Mesenchymal stem cell (in vitro differentiated cells and primary cell): ENCODE results near the gene FBXO42.
A peak's percentile ranks its signal among the peaks of the same experiment; 100 is the strongest.

Source experiments
- DNase-seq: peaks from one replicate; pipeline ENCODE4 v3.0.0-alpha.2; 2013
- H2AFZ ChIP-seq: one replicate; pipeline ENCODE4 v1.6.1; 2013; ENCODE audit warnings: low read depth, mild to moderate bottlenecking, control low read depth, inconsistent platforms, low read length, moderate library complexity
- H2AK5ac ChIP-seq: 2 replicates; pipeline ENCODE4 v1.6.1; 2013; ENCODE audit warnings: low read length, moderate library complexity, mild to moderate bottlenecking, inconsistent platforms; ENCODE audit not compliant: severe bottlenecking
- H2BK120ac ChIP-seq: one replicate; pipeline ENCODE4 v1.6.1; 2013; ENCODE audit warnings: low read depth, mild to moderate bottlenecking, inconsistent platforms, low read length, moderate library complexity
- H2BK12ac ChIP-seq, 2 experiments: one replicate each; pipeline ENCODE4 v1.6.1; 2013; ENCODE audit warnings: inconsistent platforms in 2 of 2, low read length in 2 of 2, mild to moderate bottlenecking in 2 of 2, moderate library complexity in 2 of 2, control low read depth in 1 of 2
- H2BK15ac ChIP-seq: one replicate; pipeline ENCODE4 v1.6.1; 2013; ENCODE audit warnings: mild to moderate bottlenecking, low read depth, inconsistent platforms; ENCODE audit not compliant: poor library complexity, severe bottlenecking
- H2BK5ac ChIP-seq: 2 replicates; pipeline ENCODE4 v1.6.1; 2013; ENCODE audit warnings: low read depth, mild to moderate bottlenecking, low read length, control low read depth, inconsistent platforms; ENCODE audit not compliant: poor library complexity, severe bottlenecking
- H3K14ac ChIP-seq, 2 experiments: one replicate each; pipeline ENCODE4 v1.6.1; 2013; ENCODE audit warnings: inconsistent platforms in 2 of 2, low read length in 2 of 2, control low read depth in 1 of 2, mild to moderate bottlenecking in 1 of 2, moderate library complexity in 1 of 2
- H3K18ac ChIP-seq, 2 experiments: one replicate each; pipeline ENCODE4 v1.6.1; 2013; ENCODE audit warnings: inconsistent platforms in 2 of 2, low read length in 2 of 2, control low read depth in 1 of 2, low read depth in 1 of 2, mild to moderate bottlenecking in 1 of 2
- H3K23ac ChIP-seq, 2 experiments: one replicate each; pipeline ENCODE4 v1.6.1; 2013; ENCODE audit warnings: inconsistent platforms in 2 of 2, low read length in 2 of 2, mild to moderate bottlenecking in 2 of 2, moderate library complexity in 2 of 2, control low read depth in 1 of 2
- H3K27ac ChIP-seq: 2 replicates; pipeline ENCODE4 v1.5.1; 2013; ENCODE audit warnings: mild to moderate bottlenecking, moderate library complexity, low read length, control low read depth, inconsistent platforms; ENCODE audit not compliant: poor library complexity, severe bottlenecking
- H3K27me3 ChIP-seq, 2 experiments: 2 replicates each; pipeline versions ENCODE4 v1.6.1 to v1.7.0; 2013; ENCODE audit warnings: low read length in 2 of 2, mild to moderate bottlenecking in 2 of 2, moderate library complexity in 2 of 2, control low read depth in 1 of 2, inconsistent platforms in 1 of 2; ENCODE audit not compliant: control insufficient read depth in 1 of 2, insufficient read depth in 1 of 2
- H3K36me3 ChIP-seq, 2 experiments: 2 replicates each; pipeline versions ENCODE4 v1.6.1 to v1.7.0; 2013; ENCODE audit warnings: low read length in 2 of 2, control low read depth in 1 of 2, inconsistent platforms in 1 of 2, low read depth in 1 of 2, mild to moderate bottlenecking in 1 of 2; ENCODE audit not compliant: insufficient read depth in 2 of 2, control insufficient read depth in 1 of 2
- H3K4ac ChIP-seq, 2 experiments: one replicate each; pipeline ENCODE4 v1.6.1; 2013; ENCODE audit warnings: inconsistent platforms in 2 of 2, low read length in 2 of 2, mild to moderate bottlenecking in 2 of 2, moderate library complexity in 2 of 2, control low read depth in 1 of 2, low read depth in 1 of 2
- H3K4me1 ChIP-seq: 2 replicates; pipeline ENCODE4 v1.6.1; 2013; ENCODE audit warnings: low read depth, low read length, control low read depth; ENCODE audit not compliant: control insufficient read depth, insufficient read depth
- H3K4me2 ChIP-seq: 2 replicates; pipeline ENCODE4 v1.6.1; 2013; ENCODE audit warnings: low read length, mild to moderate bottlenecking, inconsistent platforms; ENCODE audit not compliant: poor library complexity, severe bottlenecking
- H3K4me3 ChIP-seq, 2 experiments: 2 replicates each; pipeline versions ENCODE4 v1.5.1 to v1.7.0; 2013; ENCODE audit warnings: low read length in 2 of 2, mild to moderate bottlenecking in 2 of 2, control low read depth in 1 of 2, low read depth in 1 of 2; ENCODE audit not compliant: insufficient read depth in 1 of 2
- H3K79me1 ChIP-seq: replicated peaks from 2 replicates; pipeline ENCODE4 v1.6.1; 2013; ENCODE audit warnings: mild to moderate bottlenecking, control low read depth, low read length, inconsistent platforms; ENCODE audit not compliant: poor library complexity, severe bottlenecking
- H3K9ac ChIP-seq: 2 replicates; pipeline ENCODE4 v1.7.0; 2013; ENCODE audit warnings: mild to moderate bottlenecking, low read length, moderate library complexity
- H3K9me3 ChIP-seq: 2 replicates; pipeline ENCODE4 v1.7.0; 2013; ENCODE audit warnings: mild to moderate bottlenecking, low read length; ENCODE audit not compliant: control insufficient read depth
- H4K8ac ChIP-seq: one replicate; pipeline ENCODE4 v1.6.1; 2013; ENCODE audit warnings: inconsistent platforms, mild to moderate bottlenecking, low read length, moderate library complexity
- H4K91ac ChIP-seq: one replicate; pipeline ENCODE4 v1.6.1; 2013; ENCODE audit warnings: mild to moderate bottlenecking, low read length, inconsistent platforms
- WGBS: methylation state at CpG from one replicate; pipeline ENCODE4 v1.1.7; 2013; ENCODE audit warnings: mixed read lengths; 5-methylcytosine and 5-hydroxymethylcytosine counted together

Gene FBXO42

DNA sequence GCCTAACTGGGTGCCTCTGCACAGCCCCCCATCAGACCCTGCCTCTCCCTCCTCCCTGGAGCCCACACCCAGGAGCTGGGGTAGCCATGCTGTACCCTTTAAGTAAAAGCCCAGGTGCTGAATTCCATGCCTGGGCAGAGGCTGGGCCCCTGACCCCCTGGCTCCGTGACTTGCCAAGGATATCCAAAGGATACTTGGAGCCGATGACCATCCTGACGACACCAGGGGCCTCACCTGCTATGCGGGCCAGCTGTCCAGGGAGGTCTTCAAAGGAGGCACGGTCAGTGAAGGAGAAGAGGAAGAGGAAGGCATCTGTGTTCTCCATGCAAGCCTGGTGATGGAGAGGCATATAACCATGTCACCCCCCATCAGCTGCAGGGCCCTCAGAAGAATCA lies 120.0 kb downstream of the FBXO42 start:
- Histone ChIP-seq H2BK5ac (no peak overlapping the region), H3K23ac (no peak overlapping the region), H3K9me3 (peaks cover 3% of the 10 kb centered on the region), H3K4me2 (no peak overlapping the region), H3K27ac (no peak overlapping the region), H3K18ac (no peak overlapping the region), H3K14ac (no peak overlapping the region), H3K4me3 (no peak overlapping the region), H2AK5ac (peak overlapping the region; percentile 6), H3K27me3 (peaks cover 15% of the 10 kb centered on the region in 2 experiments), H2BK15ac (no peak overlapping the region), H3K9ac (no peak overlapping the region), H3K36me3 (peaks cover 3 to 14% of the 10 kb centered on the region in 2 experiments), H3K79me1 (peaks cover 5% of the 10 kb centered on the region), H3K4ac (no peak overlapping the region), H4K91ac (peak overlapping the region; percentile 37), H2AFZ (no peak overlapping the region), H2BK12ac (no peak overlapping the region), H3K4me1 (peaks cover 28% of the 10 kb centered on the region), H2BK120ac (no peak overlapping the region), H4K8ac (no peak overlapping the region)
- 94% methylated on average over 5 of the region's 5 CpGs for WGBS
- DNase-seq = no peak

DNA sequence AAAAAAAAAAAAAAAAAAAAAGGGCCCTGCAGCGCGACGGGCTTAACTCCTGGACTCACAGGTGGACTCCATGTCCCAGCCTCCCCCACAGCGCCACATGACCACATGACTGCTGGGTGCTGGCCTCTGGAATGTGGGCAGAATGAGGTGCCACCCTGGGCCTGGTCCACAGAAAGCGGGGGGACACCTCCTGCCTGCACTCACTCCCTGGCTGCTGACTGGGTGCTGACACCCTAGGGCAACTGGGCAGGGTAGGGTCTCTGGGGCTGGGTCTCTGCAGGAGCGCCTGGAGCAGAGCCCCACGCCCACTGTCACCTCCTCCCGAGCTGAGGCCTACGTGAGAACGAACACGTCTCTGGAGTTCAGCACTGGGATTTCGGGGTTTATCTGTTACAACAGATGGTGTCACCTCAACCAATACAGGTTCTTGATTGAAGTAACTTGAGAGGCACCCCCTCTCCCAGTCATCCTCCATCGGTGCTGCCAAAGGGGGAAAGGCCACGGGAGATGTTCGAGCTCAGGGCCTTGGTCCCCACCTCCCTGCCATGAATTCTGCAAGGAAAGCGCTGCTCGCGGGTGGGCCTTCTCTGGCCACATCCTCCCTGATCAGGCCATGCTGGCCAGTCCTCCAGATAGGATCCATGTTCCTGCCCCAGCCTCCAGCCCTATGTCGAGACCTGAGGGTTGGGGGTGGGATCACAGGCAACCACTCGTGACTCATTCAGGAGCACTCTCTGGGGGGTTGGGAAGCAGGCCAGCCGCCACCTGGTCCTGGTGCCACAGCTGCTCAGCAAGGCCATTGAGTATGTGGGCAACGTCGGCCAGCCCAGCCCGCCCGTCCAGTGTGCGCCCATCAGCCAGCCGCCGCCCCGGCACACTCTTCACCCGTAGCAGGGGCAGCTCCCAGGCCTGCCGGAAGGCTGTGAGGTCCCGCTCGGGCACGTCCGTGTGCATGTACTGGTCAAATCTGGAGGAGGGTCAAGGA lies 120.7 kb downstream of the FBXO42 start:
- Histone ChIP-seq H3K14ac (peak overlapping the region in 1 of 2 experiments; percentile 35), H3K27ac (no peak overlapping the region), H3K23ac (no peak overlapping the region), H2BK12ac (no peak overlapping the region), H3K18ac (peak overlapping the region in 1 of 2 experiments; percentile 11), H4K91ac (peak overlapping the region; percentile 43), H3K79me1 (peaks cover 4% of the 10 kb centered on the region), H3K9ac (no peak overlapping the region), H2AK5ac (no peak overlapping the region), H2BK120ac (no peak overlapping the region), H4K8ac (no peak overlapping the region), H2BK15ac (no peak overlapping the region), H3K9me3 (peaks cover 4% of the 10 kb centered on the region), H3K36me3 (peaks cover 3 to 14% of the 10 kb centered on the region in 2 experiments), H3K4ac (no peak overlapping the region), H2BK5ac (no peak overlapping the region), H2AFZ (no peak overlapping the region), H3K27me3 (peaks cover 20 to 21% of the 10 kb centered on the region in 2 experiments), H3K4me2 (no peak overlapping the region), H3K4me3 (no peak overlapping the region), H3K4me1 (peaks cover 33% of the 10 kb centered on the region)
- no peak for DNase-seq
- 89% methylated on average over 35 of the region's 35 CpGs for WGBS

DNA sequence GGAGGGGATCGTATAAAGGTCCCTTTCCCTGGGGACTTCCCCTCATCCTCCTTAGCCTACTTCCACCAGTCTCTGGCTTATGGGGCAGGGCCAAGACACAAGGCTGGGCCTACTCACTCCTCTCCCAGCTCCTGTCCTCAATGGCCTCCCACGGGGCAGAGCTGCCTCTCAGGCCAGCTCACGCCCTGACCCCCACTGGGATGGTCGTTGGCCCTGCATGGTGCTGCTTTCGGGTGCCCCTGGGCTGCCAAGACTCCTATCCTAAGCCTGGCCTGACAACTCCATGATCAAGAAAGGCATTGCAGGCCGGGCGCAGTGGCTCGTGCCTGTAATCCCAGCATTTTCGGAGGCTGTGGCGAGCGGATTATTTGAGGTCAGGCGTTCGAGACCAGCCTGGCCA lies 121.5 kb downstream of the FBXO42 start:
- Histone ChIP-seq H3K9me3 (peaks cover 4% of the 10 kb centered on the region), H3K36me3 (peaks cover 3 to 14% of the 10 kb centered on the region in 2 experiments), H2AFZ (no peak overlapping the region), H3K4me3 (no peak overlapping the region), H3K4me2 (no peak overlapping the region), H3K14ac (no peak overlapping the region), H3K4ac (no peak overlapping the region), H2BK12ac (no peak overlapping the region), H2BK5ac (no peak overlapping the region), H2BK15ac (no peak overlapping the region), H3K9ac (no peak overlapping the region), H2AK5ac (no peak overlapping the region), H3K27me3 (peaks cover 29 to 30% of the 10 kb centered on the region in 2 experiments), H4K8ac (no peak overlapping the region), H2BK120ac (no peak overlapping the region), H3K79me1 (peaks cover 3% of the 10 kb centered on the region), H4K91ac (no peak overlapping the region), H3K4me1 (peaks cover 28% of the 10 kb centered on the region), H3K27ac (no peak overlapping the region), H3K23ac (no peak overlapping the region), H3K18ac (no peak overlapping the region)
- WGBS = 85% methylated on average over 12 of the region's 13 CpGs
- no peak for DNase-seq

DNA sequence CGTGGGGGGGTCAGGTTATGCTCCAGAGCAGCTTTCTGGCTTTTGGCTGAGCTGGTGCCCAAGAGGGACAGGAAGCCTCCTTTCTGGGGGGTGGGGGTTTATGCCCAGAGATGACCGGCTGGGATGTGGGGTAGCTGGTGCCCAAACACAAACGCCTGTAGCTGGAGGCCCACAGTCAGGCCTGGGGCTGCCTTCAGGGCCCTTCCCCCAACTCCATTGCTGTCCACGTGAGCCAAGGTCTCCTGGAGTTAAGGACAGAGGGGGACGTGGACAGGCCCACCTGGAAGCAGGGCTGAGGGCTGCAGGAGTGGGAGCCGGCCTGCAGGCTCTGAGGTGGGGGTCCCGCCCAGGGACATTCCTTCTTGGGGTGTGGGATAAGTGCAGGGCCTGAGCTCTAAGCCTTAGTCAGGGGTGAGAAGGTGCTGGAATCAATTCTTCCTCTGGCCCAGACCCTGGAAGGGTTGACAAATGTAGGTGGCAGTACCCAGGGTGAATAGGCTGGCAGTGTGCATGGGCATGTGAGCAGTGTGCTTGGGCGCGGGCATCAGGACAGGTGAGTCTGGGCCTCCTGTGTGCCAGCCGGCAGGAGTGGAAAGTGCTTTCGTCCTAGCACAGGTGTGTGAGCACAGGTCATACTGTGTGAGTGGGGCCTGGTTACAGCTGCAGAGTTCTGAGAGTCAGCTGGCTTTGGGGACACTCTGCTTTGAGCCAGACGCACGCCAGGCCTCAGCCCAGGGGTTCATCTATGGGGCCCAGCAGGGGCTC lies 122.1 kb downstream of the FBXO42 start:
- Histone ChIP-seq H3K36me3 (peaks cover 3 to 14% of the 10 kb centered on the region in 2 experiments), H3K14ac (no peak overlapping the region), H2AFZ (no peak overlapping the region), H3K4ac (no peak overlapping the region), H3K27ac (no peak overlapping the region), H3K27me3 (peaks cover 29 to 36% of the 10 kb centered on the region in 2 experiments), H3K9me3 (peaks cover 4% of the 10 kb centered on the region), H3K4me3 (no peak overlapping the region), H4K8ac (peak overlapping the region; percentile 12), H3K18ac (peak overlapping the region in 1 of 2 experiments; percentile 26), H2BK15ac (no peak overlapping the region), H3K9ac (no peak overlapping the region), H4K91ac (no peak overlapping the region), H3K4me2 (no peak overlapping the region), H2BK120ac (no peak overlapping the region), H3K4me1 (peaks cover 28% of the 10 kb centered on the region), H2BK5ac (no peak overlapping the region), H2BK12ac (no peak overlapping the region), H3K23ac (no peak overlapping the region), H2AK5ac (no peak overlapping the region), H3K79me1 (peaks cover 3% of the 10 kb centered on the region)
- WGBS = 78% methylated on average over 13 of the region's 13 CpGs
- no peak for DNase-seq
